ENCODE data around the gene RTL9.
"Not testable (repeated sequence)": the region's sequence is repeated elsewhere in the genome, so short reads cannot be mapped to it uniquely, and the experiment has no call there.

Gene RTL9

DNA sequence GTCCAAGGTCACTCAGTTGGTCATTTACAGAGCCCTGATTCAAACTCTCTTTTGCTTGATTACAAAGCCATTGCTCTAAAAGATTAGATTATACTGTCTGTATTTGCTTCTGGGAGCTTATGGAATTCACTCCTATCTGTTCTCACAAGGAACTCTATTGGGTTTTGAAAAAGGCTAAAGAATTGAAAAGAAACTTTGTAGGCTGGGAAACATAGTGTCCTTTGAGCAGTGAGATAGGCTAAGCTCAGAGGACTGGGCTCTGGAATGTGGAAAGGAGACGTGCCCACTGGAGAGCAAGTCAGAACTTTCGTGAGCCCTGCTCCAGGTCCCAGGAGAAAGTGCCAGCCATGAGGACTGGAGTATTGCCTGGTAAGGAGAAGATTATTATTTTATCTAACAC lies at the start of gene RTL9:
RTL9 (plus strand) TSS at position 301 of the 400 bp plus-strand sequence. CDS start 91,770 bp downstream, outside the sequence.
- no peak for DNase-seq

DNA sequence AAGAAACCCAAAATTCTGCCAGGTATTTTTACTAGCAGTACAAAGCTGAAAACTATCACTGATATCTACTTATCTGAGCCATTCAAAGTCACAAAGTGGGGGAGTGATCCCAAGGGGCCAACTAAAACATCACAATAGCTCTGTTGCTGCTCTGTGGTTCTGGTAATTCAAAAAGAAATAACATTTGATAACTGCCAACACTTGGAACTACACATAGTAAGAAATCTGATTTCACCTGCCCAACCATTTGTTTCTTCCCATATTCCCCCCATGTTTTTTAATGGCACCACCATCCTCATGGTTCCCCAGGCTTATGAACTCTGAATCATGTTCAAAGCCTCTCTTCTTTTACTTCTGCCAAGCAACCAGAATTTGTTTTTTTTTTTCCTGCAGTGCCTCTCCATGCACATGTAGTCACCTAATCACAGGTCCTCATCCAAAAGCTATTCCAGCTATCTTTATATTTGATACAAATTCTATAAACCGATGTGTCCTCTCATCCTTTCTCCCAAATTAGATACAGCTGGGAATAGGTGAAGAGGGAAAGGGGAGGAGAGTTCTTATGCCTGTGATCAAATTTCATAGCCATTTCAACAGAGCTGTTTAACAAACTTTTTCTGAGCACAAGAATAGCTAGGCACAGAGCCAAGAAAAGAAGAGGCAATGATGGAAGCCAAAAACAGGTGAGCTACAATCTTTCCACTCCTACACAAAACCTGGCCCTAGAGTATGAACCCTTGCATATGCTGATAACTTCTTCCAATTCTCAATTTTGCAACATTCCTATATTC lies 48.5 kb upstream of the RTL9 start:
- peak; percentile 68 for DNase-seq

DNA sequence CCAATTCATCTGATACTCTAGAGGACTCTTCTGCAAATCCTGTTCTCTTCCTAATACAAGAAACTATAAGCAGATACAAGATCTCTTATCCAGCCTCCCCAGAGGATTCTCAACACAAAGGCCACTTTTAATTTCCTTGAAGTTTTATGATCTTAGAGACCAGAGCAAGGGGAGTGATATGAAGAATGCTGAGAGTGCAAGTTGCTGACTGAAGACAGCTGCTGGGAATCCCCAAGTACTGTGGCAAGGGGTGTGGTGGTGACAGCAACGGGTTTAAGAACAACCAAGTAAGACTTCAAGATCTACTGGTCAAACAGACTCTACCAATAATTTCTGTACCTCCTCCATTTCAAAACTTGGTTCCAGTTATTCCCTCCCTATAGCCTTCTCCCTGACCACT lies 47.8 kb upstream of the RTL9 start:
- DNase-seq, result no peak

DNA sequence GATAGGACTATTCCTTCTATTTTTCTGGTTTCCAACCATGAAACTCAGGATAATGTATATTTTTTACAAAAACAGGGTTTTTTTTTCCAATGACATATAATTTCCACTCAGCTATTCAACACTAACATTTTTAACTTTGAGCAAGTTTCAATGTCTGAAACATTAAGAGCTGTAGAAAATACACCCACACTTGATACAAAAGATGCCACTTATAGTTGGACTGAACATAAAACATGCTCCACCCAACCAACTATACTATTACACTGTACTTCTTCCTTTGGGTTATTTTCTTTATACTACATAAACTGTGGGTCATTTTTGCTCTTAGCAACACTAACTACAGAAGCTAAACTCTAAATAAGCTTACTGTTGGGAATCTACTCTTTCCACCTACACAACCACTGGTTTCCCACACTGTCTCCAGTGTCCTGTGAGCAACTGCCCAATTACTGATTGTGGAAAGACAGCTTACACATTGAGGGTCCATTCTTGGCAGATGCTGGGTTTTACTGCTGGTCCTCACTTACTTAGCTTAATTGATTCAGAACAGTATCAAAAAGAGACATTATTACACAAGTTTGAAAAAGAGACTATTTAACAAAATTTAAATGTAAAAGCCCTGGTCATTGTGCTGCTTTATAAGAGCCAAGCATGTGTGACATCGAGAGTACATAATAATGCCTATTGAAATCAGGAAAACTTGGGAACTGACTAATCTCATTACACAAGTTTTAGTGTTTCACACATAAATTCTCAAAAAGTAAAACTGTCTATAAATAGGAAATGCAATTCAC lies 47.0 kb upstream of the RTL9 start:
- no peak for DNase-seq

DNA sequence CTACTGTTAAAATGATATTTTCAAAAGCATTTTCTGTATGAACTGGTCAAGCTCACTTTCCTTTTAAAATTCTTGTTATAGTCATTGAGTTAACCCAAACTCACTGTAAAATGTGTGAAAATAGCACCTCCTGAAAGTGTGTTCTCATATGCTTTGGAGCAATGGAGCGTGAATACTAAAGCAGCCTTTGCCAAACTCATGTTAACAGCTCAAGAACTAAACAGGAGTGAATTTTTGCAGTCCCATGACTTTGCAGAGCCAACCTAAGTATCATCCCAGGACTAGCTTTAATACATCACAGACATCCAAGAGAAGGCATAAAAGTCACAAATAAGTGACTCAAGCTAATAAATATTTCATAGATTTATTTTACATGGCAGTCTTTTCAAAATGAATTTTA lies 43.1 kb upstream of the RTL9 start:
- no peak for DNase-seq

DNA sequence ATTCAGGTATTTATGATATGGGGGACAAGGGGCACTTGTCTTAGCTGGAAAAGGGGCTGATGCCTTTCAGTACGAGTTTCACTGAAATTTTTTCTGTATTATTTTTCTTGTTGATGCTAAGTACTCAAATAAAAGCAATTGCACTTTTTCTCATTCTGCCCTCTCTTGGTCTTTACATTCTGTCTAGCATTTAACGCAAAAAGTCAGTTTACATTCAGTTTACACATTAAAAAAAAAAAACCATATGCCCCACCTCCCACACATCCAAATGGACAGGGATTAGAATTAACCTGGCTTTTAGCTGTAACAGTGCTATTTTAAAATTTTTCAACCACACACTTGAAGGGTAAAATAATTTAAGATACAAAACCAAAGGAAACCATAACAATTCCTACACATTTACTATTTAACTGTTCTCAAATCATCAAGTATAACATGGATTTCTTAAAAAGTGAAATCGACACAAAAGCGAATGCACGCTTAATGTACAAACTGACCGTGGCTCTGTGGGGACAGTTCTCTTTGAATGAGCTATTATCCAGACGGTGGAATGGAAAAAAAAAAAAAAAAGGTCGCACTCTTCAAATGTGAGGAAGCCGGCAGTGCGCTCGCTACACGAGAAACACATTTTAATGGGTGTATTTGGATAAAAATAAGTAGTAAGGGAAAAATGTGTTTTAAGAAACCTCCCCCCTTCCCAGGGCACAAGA lies 42.1 kb upstream of the RTL9 start:
- DNase-seq, result no peak

DNA sequence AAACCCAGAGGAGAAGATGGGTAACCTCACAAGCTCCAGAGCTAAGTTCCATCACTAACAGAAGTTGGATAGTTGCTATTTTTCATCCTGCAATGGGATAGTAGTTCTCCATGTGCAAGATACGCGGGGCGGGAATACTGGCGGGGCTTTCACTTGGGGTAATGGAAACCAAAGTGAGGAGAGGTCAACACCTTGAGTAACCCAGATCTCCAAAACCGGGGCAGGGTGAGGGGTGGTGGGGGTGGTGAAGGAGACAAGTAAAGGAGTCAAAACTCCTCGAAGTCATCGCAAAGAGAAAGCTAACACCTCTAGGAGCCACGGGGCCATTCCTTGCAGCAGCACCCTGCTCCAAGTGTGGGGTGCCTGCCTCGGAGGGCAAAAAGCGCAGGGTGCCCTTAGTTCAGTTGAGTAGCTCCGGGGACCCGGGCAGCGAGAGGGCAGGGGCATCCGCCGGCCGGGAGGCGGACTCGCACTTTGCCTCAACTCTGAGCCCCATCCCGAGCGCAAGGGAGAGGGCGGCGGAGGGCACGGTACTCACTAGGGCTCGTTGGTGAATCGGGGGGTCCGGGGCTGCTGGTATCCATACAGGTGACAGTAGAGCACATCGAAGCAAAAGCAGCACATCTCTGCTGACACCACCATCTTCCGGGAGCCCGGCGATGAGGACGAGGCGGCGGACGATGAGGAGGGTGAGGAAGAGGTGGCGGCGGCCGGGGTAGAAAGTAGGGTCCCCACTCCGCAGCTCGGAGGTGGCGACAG lies 41.4 kb upstream of the RTL9 start:
- no peak for DNase-seq

DNA sequence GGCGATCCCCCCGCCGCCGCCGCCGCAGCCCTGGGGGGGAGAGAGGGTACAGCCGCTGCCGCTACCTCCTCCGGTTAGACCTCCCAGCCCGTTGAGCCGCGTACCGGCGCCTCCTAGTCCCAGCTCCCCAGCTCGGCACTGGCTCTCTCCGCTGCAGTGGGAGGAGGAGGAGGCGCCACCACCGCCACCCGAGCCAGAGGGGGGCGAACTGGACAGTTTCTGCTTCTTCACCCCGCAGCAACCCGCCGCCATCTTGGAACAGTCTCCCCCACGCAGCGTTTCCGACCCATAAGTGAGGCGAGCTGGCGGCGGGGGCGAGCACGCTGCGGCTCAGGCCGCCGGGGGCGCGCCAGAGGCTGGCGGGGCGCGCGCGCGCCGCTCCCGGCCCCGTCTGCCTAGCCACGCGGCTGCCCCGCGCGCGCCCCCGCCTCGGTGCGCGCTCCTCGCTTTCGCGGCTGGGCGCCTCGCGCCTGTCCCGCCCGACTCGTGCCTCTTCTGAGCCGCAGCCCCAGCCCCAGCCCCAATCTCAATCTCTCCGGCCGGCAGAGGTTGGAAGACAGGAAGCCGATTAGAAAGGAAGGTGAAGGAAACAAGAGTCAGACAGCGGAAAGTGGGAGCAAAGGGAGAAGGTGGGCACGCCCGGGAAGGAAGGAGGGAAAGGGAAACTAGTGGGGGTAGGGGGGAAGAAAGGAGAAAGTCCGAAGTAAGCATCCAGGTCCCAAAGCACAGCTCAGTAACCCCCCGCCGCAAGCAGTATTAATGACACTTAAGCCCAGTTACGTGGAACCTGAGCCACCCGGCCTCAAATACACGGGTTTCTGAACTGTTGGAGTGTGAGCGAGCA lies 40.6 kb upstream of the RTL9 start, which contains the start of gene AMMECR1:
AMMECR1 (minus strand) TSS at position 266 of the 844 bp plus-strand sequence; CDS start at position 252, 14 bp downstream.
- peak; percentile 89 for DNase-seq

DNA sequence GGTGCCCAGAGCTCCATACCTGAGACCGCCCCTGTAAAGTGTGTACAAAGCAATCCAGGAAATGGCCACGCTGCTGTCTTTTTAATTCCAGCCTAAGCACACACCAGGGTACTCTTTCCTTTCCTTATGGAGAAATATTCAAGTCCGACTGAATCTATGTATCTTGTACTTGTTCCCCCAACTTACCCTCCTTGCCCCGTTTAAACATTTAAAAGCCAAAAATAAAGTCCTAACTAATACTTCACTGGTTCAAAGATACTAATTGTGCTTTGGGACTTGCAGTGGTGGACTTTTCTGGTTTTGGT lies 40.0 kb upstream of the RTL9 start:
- peak; percentile 58 for DNase-seq

DNA sequence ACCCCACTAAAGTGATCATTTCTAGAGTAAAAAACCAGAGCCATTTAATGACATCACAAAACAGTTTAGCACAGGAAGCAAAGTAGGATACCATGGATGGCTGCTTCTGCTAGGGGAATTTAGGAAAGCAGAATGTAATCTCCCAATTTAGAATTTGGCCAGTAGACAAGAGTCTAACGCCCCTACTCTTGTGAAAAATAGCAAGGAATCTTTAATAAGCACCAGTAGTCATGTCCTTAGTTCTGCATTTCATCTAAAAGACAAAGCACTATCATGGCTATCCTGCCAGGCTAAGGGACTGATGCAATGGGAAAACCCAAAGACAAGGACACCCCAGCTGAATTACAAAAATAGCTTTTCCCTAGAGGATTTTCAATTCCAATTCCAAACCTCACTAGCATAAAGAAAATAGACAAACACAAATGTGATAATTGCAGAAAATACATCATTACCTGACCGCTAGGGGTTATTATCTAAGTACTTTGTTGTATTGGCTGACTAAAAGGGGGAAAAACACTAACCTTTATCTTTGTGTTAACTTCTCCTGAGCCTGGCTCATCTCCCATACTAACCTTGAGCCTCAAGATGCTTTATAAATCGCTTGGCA lies 38.2 kb upstream of the RTL9 start:
- DNase-seq, result no peak

DNA sequence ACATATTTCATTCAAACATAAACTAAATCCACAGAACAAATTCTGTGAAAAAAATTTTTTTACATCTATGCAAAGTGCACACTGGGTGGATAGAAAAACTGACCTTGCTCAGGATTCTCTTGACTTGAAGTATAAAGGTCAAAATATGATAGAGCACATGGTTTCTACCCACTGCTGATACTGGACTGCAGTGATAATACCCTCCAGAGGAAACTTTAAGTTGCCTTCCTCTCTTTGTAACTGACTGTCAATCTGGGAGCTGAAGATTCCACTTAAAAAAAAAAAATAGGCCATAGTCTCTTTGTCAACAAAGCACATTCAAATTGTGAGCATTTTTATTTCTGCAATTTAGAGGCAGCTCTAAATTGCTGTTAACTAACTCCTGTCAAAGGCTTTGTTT lies 37.6 kb upstream of the RTL9 start:
- DNase-seq, result no peak

DNA sequence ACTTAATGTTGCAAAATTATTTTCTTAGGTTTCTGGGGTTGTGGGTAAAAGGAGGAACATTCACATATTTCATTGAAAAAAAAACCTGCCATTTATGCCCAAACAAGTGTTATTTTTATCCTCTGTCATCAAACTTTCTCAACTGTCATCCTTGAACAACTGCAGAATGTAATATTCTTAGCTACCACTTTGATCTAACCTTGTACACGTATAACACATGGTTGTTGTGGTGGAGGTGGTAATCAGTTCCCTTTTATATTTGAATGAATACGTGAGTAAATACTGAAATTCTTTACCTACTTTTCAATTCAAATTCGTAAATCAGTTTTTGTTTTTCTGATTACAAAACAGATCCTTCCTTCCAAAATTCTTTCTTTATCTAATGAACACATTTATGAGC lies 37.0 kb upstream of the RTL9 start:
- DNase-seq, result no peak

DNA sequence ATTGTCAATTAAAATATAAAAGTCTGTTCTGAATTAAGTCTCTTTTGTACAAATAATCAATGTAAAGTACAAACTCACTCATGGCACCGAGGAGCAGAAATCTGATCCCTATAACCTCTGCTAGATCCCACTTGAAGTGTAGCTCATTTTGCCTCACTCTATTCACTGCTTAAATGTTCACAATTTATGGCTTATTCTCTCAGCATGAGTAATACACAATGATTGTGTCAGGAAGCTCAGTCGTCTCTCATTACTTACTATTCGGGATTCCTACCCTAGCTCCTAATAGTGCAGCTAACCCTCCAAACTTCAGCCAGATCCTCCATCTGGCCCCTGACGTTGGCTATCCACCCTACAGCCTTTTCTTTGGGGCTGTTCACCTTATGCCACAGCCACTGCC lies 36.0 kb upstream of the RTL9 start:
- peak; percentile 59 for DNase-seq

DNA sequence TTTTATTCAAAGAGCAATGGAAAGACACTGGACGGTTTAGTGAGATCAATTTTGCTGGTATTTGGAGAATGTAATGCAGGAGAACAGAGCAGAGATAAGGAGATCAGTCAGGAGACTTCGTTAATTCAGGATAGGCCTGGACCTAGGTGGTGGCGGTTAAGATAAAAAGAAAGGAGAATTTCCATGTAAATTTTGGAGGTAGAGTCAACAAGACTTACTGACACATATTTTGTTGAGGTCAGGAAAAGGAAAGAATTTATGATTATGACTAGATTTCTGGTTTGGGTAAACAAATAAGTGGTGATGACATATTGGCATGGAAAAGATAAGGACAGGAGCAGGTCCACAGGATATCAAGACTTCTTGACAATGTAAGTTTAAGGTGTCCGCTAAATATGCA lies 31.9 kb upstream of the RTL9 start:
- DNase-seq, result no peak

DNA sequence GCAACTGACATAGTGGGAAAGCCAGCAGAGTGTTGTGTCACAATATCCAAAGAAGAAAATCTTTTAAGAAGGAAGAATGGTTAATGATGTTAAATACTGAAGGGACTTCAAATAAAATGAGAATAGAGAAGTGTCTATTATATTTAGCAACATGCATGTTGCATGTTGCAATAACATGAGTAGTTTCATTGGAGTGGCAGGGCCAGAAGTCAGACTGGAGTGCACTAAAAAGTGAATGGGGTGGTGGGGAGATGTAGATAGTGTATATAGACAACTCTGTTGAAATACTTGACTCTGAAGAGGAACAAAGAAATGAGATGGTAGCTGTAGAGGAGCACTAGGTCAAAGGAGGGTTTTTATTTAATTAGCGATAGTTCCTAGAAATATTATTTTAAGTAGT lies 31.3 kb upstream of the RTL9 start:
- DNase-seq, result no peak

DNA sequence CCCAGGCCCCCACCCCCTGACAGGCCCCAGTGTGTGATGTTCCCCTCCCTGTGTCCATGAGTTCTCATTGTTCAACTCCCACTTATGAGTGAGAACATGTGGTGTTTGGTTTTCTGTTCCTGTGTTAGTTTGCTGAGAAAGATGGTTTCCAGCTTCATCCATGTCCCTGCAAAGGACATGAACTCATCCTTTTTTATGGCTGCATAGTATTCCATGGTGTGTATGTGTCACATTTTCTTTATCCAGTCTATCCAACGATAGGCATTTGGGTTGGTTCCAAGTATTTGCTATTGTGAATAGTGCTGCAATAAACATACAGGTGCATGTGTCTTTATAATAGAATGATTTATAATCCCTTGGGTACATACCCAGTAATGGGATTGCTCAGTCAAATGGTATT lies 30.0 kb upstream of the RTL9 start:
- DNase-seq, result not testable (repeated sequence)

DNA sequence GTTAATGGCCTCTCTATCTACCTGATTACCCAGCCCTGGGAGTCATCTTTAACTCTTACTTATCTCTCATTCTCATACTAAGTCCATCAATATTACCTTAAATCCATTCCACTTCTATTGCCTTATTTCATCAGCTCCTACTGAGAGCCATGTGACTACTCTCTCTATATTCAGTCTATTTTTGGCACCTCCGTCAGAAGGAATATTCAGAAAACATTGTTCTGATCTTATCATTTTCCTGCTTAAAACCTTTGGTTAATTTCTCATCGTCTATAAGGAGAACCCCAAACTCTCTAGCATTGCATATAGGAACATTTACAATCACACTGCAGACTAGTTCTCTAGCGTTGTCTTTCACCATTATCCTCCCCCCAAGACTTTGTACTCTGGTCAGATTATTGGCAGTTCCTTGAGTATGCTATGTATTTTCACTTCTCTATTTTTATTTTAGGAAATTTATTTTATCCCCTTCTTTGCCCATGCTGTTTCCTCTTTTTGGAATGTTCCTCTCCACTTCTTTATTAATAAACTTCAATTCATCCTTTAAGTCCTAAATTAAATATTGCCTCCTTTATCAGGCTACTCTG lies 27.1 kb upstream of the RTL9 start:
- DNase-seq, result no peak

DNA sequence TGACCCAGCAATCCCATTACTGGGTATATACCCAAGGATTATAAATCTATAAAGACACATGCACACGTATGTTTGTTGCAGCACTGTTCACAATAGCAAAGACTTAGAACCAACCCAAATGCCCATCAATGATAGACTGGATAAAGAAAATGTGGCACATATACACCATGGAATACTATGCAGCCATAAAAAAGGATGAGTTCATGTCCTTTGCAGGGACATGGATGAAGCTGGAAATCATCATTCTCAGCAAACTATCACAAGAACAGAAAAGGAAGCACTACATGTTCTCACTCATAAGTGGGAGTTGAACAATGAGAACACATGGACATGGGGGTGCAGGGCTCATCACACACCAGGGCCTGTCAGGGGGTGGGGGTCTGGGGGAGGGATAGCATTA lies 25.2 kb upstream of the RTL9 start:
- DNase-seq, result not testable (repeated sequence)

DNA sequence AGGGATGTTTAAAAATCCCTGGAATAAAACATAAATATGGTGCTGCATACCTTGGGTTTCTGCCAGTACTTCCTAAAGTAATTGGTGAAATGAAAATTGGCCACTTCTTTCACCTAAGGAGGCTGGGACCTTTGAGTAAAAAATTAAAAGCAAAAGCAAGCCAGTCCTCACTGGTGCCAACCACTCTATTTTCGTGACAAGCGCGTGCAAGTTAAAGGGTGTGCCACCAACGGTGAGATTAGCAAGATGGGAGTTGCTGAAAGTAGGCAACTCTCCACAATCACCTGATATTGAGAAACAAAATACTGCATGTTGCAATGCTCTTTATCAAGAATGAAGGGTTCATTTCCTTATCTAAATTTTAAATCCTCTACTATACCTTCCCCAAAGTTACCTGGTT lies 19.7 kb upstream of the RTL9 start:
- DNase-seq, result no peak

DNA sequence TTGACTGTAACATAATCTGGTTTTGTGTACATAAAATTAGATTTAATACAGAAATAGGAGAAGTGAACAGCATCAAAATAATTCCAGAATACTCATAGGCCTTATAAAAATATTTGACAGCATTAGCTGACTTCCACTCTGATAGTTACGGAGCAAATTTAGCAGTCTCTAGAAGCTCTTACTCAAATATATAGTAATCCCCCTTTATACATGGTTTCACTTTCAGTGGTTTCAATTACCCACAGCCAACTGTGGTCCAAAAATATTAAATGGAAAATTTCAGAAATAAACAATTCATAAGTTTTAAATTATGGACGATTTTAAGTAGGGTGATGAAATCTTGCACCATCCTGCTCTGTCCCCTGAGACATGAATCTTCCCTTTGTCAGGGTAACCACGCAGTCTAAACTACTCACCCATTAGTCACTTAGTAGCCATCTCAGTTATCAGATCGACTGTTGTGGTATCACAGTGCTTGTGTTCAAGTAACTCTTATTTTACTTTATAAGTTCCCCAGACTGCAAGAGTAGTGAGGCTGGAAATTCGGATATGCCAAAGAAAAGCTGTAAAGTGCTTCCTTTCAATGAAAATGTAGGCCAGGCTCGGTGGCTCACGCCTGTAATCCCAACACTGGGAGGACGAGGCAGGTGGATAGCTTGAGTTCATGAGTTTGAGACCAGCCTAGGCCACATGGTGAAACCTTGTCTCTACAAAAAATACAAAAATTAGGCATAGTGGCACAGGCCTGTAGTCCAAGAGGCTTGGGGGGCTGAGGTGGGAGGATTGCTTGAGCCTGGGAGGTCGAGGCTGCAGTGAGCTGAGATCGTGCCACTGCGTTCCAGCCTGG lies 17.2 kb upstream of the RTL9 start:
- no peak for DNase-seq
